ENCODE data around the gene INPP4A.
A peak's percentile ranks its signal among the peaks of the same experiment; 100 is the strongest.

The INPP4A gene

GRCh38 chr2:98460573-98461497, 16.2 kb downstream of the INPP4A start:
- peak; percentile 74 for DNase-seq (ENCODE audit: low read depth)

GRCh38 chr2:98461498-98462049, 16.9 kb downstream of the INPP4A start:
- no peak for DNase-seq (ENCODE audit: low read depth)

DNA sequence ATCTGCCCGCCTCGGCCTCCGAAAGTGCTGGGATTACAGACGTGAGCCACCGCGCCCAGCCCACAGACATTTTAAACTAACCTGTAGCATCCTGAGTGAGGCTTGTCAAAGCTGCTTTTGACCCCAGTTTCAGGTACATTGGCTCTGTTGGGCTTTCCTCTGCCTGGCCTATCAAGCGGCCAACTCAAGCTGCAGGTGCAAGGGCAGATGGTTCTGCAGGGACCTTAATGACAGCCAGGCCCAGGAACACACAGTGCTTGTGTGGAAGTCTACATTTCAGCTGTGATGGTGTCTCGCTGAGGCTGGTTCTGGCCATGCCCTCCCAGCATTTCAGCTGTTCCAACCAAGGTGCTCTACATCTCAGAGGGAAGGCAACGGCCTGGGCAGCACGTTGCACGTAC, 18.4 kb downstream of the INPP4A start:
- no peak for DNase-seq (ENCODE audit: low read depth)

GRCh38 chr2:98463551-98463971, 18.9 kb downstream of the INPP4A start:
- no peak for DNase-seq (ENCODE audit: low read depth)

- no peak for DNase-seq (ENCODE audit: low read depth)
These were observed 19.5 kb downstream of the INPP4A start for GRCh38 chr2:98463988-98464771.

DNA sequence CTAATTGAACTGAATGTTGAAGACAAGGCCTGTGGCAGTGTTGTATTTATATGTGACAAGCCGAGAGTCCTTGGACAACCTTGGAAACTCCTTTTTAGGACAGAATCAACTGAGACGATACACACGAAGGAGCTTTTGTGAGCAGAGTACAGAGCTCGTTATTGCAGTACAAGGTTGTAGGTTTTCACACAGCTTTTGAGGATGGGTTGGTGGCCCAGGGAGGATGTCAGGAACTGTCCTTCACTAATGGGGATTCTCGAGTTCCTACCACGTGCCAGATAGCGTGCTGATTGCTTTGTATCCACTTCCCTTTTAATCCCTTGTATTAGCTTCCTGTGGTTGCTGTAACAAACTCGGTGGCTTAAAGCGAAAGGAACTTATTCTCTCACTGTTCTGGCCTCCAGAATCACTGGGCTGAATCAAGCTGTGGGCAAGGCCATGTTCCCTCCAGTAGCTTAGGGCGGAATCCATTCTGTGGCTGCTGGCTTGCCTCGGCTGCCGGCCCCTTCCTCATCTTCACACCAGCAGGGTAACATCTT, 20.2 kb downstream of the INPP4A start:
- DNase-seq (ENCODE audit: low read depth) = no peak

DNA sequence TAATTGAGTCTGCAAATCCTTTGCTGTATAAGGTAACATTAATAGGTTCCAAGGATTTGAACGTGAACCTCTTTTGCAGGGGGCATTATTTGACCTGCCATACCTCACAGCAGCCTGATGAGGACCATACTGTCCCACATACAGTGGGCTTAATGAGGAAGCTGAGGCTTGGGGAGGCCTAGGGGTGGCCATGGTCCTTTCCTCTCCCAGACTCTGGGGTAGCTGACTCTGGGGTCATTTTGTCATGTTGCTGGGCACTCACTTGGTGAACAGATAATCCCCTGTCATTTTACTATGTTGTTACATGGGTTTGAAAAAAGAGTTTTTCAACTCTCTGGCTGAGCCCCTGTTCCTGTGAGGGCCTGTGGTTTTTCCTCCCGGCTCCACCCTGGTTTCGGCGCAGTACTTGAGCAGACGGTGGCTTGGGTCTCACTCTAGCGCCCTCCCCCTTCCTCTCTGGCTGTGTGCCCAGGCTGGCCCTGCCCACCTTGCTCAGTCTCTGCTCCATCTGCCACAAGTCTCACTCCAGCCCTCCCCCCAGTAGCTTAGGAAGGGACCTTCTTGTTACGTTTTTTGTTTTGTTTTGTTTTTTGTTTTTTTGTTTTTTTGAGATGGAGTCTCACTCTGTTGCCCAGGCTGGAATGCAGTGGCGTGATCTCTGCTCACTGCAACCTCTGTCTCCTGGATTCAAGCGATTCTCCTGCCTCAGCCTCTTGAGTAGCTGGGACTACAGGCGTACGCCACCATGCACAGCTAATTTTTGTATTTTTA, 21.0 kb downstream of the INPP4A start:
- no peak for DNase-seq (ENCODE audit: low read depth)

DNA sequence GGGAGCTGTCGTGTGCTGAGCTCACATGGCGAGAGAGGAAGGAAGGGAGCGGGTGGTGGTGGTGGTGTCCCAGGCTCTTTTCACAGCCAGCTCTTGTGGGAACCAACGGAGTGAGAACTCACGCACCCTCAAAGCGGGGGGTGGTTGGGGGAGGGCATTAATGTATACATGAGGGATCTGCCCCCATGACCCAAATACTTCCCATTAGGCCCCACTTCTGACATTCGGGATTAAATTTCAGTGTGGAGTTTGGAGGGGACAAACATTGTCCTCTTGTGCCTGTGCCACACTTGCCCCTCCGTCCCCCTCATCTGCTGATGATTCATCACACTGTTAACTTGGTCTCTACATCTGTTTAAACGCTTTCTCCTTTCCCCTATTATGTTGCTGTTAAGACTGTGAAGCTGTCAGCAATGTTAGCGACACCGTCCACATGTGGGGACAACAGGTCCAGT, 22.5 kb downstream of the INPP4A start:
- DNase-seq (ENCODE audit: low read depth) = no peak

GRCh38 chr2:98467652-98468051, 23.0 kb downstream of the INPP4A start:
- DNase-seq (ENCODE audit: low read depth) = no peak

- no peak for DNase-seq (ENCODE audit: low read depth)
These were observed 24.1 kb downstream of the INPP4A start for GRCh38 chr2:98468621-98469236.

DNA sequence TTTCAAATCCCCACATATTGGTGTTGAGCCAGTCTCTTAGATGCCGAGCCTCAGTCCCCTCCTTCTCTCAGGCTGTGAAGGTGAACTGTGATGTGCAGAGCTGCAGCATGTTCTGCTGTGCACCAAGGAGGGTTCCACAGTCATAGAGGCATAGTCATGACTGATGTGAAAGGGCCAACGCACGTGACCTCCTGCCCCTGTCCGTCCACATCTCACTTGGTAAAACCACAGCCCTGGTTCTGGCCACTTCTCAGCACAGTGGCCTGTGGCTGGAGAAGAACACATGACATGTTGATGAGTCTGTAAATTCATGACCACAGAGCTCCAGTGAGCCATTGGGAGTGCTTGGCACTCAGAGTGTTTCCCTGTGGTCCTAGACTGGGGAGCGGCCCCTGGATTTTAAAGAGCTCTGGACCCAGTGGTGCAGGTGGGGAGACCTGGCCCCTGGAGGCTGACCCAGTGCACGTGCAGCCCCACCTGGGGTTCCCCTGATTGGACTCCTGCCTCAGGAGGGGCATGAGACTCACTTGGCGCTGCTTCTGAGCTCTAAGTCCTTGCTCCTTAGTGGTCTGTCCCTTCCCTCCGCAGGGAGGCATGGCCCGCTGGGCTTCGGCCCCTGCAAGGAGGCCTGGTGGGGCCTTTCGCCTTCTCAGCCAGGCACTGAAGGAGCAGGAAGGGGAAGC, 25.3 kb downstream of the INPP4A start:
- DNase-seq (ENCODE audit: low read depth) = no peak

GRCh38 chr2:98470851-98471255, 26.2 kb downstream of the INPP4A start:
- DNase-seq (ENCODE audit: low read depth) = no peak

DNA sequence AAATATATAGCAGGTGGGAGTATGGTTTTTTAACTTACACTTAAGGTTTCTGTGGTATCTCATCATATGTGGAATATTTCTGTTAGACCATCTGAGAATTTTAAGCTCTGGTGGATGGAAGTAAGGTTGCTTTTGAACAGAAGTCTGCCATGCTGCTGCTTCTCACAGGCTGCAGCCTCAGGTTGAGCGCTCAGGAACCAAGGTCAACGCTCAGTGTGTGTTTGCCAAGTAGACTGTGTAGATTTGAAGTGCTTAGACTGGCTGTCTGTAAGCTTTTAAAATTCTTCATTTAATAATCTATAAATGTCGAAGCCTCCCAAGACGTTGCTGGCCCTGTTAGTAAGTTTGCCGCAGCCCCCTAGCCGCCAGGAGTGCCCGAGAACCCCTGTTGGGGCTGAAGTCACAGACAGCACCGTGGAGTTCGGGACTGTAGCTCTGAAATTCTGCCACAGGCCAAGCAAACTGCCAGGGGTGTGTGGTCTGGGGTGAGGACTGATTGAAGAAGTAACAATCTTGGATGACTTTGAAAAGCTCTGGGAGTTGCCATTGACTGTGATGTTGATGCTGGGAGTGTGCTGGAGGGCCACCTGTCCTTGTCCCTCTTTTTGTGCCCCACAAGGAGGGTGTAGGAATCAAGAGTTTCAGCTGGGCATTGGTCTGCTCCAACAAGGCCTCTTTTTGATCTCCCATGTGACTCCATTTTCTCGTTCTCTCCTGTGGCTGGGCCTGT, 26.9 kb downstream of the INPP4A start:
- DNase-seq (ENCODE audit: low read depth) = no peak

DNA sequence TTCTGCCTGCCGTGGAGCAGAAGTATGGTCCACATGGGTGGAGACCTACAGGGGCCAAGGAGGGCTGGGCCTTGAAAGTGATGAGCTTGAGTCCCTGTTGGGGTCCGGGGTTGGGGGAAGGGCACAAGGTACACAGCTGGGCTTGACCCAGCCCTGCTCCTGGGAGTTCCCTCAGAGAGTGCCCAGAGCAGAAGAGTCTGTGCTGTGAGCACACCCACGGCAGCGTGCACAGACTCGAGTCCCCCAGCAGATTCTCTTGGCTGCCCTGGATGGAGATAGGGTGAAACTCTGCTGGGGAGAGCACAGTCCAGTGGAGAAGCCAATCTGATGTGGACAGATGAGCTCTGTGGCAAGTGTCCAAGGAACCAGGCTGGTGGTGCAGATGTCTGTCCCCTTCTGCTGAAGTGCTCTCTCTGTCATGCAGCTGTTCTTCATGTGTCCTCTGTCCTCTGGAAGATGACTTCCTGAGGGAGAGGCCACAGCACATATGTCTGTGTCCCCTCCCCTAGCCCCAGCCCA, 27.5 kb downstream of the INPP4A start:
- DNase-seq (ENCODE audit: low read depth) = no peak

DNA sequence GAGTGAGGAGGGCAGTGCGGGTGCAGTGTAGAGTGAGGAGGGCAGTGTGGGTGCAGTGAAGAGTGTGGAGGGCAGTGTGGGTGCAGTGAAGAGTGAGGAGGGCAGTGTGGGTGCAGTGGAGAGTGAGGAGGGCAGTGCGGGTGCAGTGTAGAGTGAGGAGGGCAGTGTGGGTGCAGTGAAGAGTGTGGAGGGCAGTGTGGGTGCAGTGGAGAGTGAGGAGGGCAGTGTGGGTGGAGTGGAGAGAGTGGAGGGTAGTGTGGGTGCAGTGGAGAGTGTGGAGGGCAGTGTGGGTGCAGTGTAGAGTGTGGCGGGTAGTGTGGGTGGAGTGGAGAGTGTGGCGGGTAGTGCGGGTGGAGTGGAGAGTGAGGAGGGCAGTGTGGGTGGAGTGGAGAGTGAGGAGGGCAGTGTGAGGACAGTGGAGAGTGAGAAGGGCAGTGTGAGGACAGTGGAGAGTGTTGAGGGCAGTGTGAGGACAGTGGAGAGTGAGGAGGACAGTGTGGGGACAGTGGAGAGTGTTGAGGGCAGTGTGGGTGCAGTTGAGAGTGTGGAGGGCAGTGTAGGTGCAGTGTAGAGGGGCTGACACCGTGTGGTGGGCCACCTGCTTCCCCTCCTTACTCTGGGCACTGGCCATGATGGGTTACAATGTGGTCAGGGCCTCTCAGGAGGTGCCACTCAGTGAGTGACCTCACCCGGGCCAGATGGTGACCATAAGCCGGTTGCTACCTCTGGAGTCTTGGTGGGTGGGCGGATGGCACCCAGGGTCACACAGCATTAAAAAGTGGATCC, 28.5 kb downstream of the INPP4A start:
- DNase-seq (ENCODE audit: low read depth) = no peak

GRCh38 chr2:98473995-98474780, 29.5 kb downstream of the INPP4A start:
- DNase-seq (ENCODE audit: low read depth) = no peak

DNA sequence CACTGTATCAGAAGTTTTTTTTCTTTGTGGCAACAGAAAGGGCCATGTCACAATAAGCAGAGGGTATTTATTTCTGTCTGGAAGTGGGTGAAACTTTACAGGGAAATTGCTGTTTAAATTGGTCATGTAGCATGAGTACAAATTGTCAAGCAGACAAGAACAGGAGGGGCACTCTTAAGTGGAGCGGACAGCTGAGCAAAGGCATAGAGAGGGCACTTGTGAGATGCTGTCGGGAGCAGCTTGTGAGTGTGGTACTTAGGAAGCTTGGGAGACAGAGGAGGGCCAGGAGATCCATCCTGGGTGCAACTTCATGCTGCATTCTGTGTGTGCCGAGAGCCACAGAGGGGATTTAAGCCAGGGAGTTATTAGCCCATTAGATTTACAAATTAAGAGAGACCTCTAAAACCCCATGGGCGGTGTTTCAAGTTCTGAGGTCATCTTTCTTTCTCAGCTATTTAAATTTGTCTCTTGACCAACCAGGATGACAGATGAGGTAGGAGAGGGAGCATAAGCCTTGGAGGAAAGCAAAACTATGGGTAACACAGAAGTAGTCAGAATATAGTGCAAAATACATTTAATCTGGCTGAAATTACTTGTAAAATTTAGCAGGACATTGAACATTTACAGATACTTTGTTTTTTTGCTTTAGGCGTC, 30.4 kb downstream of the INPP4A start:
- DNase-seq (ENCODE audit: low read depth) = no peak

Data from activated T-cell treated with anti-CD3 and anti-CD28 coated beads for 48 hours (primary cell).